SH-SY5Y (cell line): Measurements from ENCODE around the gene CASK.

ENCODE experiments used
- GATA2 ChIP-seq: IDR thresholded peaks from 2 replicates; pipeline ENCODE4 v1.6.1; 2011; ENCODE audit warnings: mild to moderate bottlenecking, low read depth, low read length
- GATA3 ChIP-seq: IDR thresholded peaks from 2 replicates; pipeline ENCODE4 v1.6.1; 2011; ENCODE audit warnings: low read depth, mild to moderate bottlenecking, low read length, moderate library complexity

Gene CASK

GRCh38 chrX:41759817-41760216 is 163.5 kb downstream of the CASK start:
- TF ChIP-seq GATA3 (no peak), GATA2 (no peak)

- no peak for TF ChIP-seq GATA3
- no peak for TF ChIP-seq GATA2
Measured at GRCh38 chrX:41758401-41758800, 165.0 kb downstream of the CASK start.

GRCh38 chrX:41750716-41751115 is 172.6 kb downstream of the CASK start:
- TF ChIP-seq GATA2 (no peak), GATA3 (no peak)

- TF ChIP-seq GATA2 (no peak), GATA3 (no peak)
Measured at GRCh38 chrX:41739871-41740270, 183.5 kb downstream of the CASK start.

GRCh38 chrX:41737065-41737464 is 186.3 kb downstream of the CASK start:
- TF ChIP-seq GATA3 (no peak), GATA2 (no peak)

GRCh38 chrX:41734530-41734929 is 188.8 kb downstream of the CASK start:
- TF ChIP-seq GATA2 (no peak), GATA3 (no peak)

GRCh38 chrX:41733939-41734338 is 189.4 kb downstream of the CASK start:
- TF ChIP-seq GATA3 (no peak), GATA2 (no peak)

GRCh38 chrX:41732260-41732659 is 191.1 kb downstream of the CASK start:
- TF ChIP-seq GATA2 (no peak), GATA3 (no peak)

- no peak for TF ChIP-seq GATA3
- no peak for TF ChIP-seq GATA2
Measured at GRCh38 chrX:41730081-41730480, 193.3 kb downstream of the CASK start.

GRCh38 chrX:41728125-41728524 is 195.2 kb downstream of the CASK start:
- TF ChIP-seq GATA3: no peak
- no peak for TF ChIP-seq GATA2

GRCh38 chrX:41723826-41724225 is 199.5 kb downstream of the CASK start, which contains the start of gene GPR82:
Gene GPR82, plus strand, starts transcription at chrX:41724181. Its CDS starts 2,846 bp downstream, at chrX:41727027.
- no peak for TF ChIP-seq GATA3

- TF ChIP-seq GATA3 (no peak), GATA2 (no peak)
Measured at GRCh38 chrX:41722816-41723618, 200.3 kb downstream of the CASK start.

- TF ChIP-seq GATA2: no peak
Measured at GRCh38 chrX:41722214-41722613, 201.1 kb downstream of the CASK start.

- no peak for TF ChIP-seq GATA3
- TF ChIP-seq GATA2: no peak
Measured at GRCh38 chrX:41721590-41721989, 201.8 kb downstream of the CASK start.

- TF ChIP-seq GATA3 (no peak), GATA2 (no peak)
Measured at GRCh38 chrX:41720125-41720779, 203.1 kb downstream of the CASK start.
